Loucy (cell line): ENCODE data around the gene ABHD5.

Source experiments
- H2AFZ ChIP-seq: fragments of 200-600 bp; sonication (generic); 2 replicates; pipeline ENCODE4 v1.6.0; 2016; ENCODE audit warnings: antibody characterized with exemption, mild to moderate bottlenecking, low read length, moderate library complexity
- H3F3A ChIP-seq: fragments of 200-600 bp; 2 replicates; pipeline ENCODE4 v1.6.0; 2016; ENCODE audit warnings: antibody characterized with exemption, low read depth, mild to moderate bottlenecking
- H3K27me3 ChIP-seq: fragments of 200-600 bp; sonication (generic); 2 replicates; pipeline ENCODE4 v1.6.1; 2014; ENCODE audit warnings: low read length, mild to moderate bottlenecking; ENCODE audit not compliant: insufficient read depth, poor library complexity, severe bottlenecking
- H3K36me3 ChIP-seq: fragments of 200-600 bp; sonication (generic); 2 replicates; pipeline ENCODE4 v1.6.1; 2016; ENCODE audit warnings: low read length; ENCODE audit not compliant: insufficient read depth
- H3K4me1 ChIP-seq: fragments of 200-600 bp; sonication (generic); 2 replicates; pipeline ENCODE4 v1.5.1; 2014; ENCODE audit warnings: low read length, mild to moderate bottlenecking; ENCODE audit not compliant: insufficient read depth, poor library complexity, severe bottlenecking
- H3K4me2 ChIP-seq: fragments of 200-600 bp; sonication (generic); 2 replicates; pipeline ENCODE4 v1.6.0; 2014; ENCODE audit warnings: antibody characterized with exemption, low read length, low read depth, mild to moderate bottlenecking; ENCODE audit not compliant: poor library complexity, severe bottlenecking
- H3K4me3 ChIP-seq: fragments of 200-600 bp; sonication (generic); 2 replicates; pipeline ENCODE4 v1.5.1; 2014; ENCODE audit warnings: low read length, mild to moderate bottlenecking, mixed read lengths; ENCODE audit not compliant: poor library complexity, severe bottlenecking
- H3K79me2 ChIP-seq: fragments of 200-600 bp; sonication (generic); 2 replicates; pipeline ENCODE4 v1.6.1; 2014; ENCODE audit warnings: low read length; ENCODE audit not compliant: insufficient read depth
- H3K9ac ChIP-seq: fragments of 200-600 bp; sonication (generic); 2 replicates; pipeline ENCODE4 v1.6.0; 2014; ENCODE audit warnings: mild to moderate bottlenecking, low read depth, low read length, moderate library complexity; ENCODE audit not compliant: poor library complexity, severe bottlenecking
- H3K9me2 ChIP-seq: fragments of 200-600 bp; sonication (generic); replicated peaks from 2 replicates; pipeline ENCODE4 v1.6.1; 2016; ENCODE audit warnings: low read depth, low read length, mixed read lengths
- H3K9me3 ChIP-seq: fragments of 200-600 bp; sonication (generic); 2 replicates; pipeline ENCODE4 v1.6.1; 2014; ENCODE audit warnings: mild to moderate bottlenecking, antibody characterized with exemption, low read length, low read depth; ENCODE audit not compliant: insufficient read depth
- H4K20me1 ChIP-seq: fragments of 200-600 bp; sonication (generic); 2 replicates; pipeline ENCODE4 v1.6.0; 2014; ENCODE audit warnings: antibody characterized with exemption, low read length, mild to moderate bottlenecking; ENCODE audit not compliant: insufficient read depth, poor library complexity, severe bottlenecking
- CTCF ChIP-seq: fragments of 200-600 bp; sonication (generic); conservative IDR thresholded peaks from 2 replicates; pipeline ENCODE4 v1.5.1; 2014; ENCODE audit warnings: mild to moderate bottlenecking, antibody characterized with exemption, low read length
- EZH2phosphoT487 ChIP-seq: fragments of 200-600 bp; IDR thresholded peaks from 2 replicates; pipeline ENCODE4 v1.6.1; 2018; ENCODE audit warnings: antibody characterized with exemption, mild to moderate bottlenecking, moderate library complexity, borderline replicate concordance

ABHD5 gene

GRCh38 chr3:43770426-43771103 lies 79.8 kb downstream of the ABHD5 start:
- H3K9me3 ChIP-seq, result no peaks in the 10 kb centered on the region
- H3K9ac ChIP-seq, result peak overlapping the region; percentile 69
- H4K20me1 ChIP-seq, result no peaks in the 10 kb centered on the region
- H3K79me2 ChIP-seq, result no peaks in the 10 kb centered on the region
- H3K4me2 ChIP-seq, result peak overlapping the region; percentile 66
- H3K9me2 ChIP-seq, result no peaks in the 10 kb centered on the region
- H3K4me3 ChIP-seq, result peak overlapping the region; percentile 33
- peaks cover 55% of the 10 kb centered on the region for H3K4me1 ChIP-seq
- no peak overlapping the region for H2AFZ ChIP-seq
- peaks cover 7% of the 10 kb centered on the region for H3F3A ChIP-seq
- TF ChIP-seq EZH2phosphoT487, result no peak
- no peaks in the 10 kb centered on the region for H3K27me3 ChIP-seq
- no peaks in the 10 kb centered on the region for H3K36me3 ChIP-seq

- peak overlapping the region; percentile 33 for H3K4me3 ChIP-seq
- H3K79me2 ChIP-seq, result no peaks in the 10 kb centered on the region
- peaks cover 55% of the 10 kb centered on the region for H3K4me1 ChIP-seq
- H3K9ac ChIP-seq, result peak overlapping the region; percentile 69
- no peaks in the 10 kb centered on the region for H3K9me3 ChIP-seq
- peaks cover 7% of the 10 kb centered on the region for H3F3A ChIP-seq
- no peak overlapping the region for H2AFZ ChIP-seq
- no peaks in the 10 kb centered on the region for H3K9me2 ChIP-seq
- H3K27me3 ChIP-seq, result no peaks in the 10 kb centered on the region
- H3K4me2 ChIP-seq, result peak overlapping the region; percentile 66
- H3K36me3 ChIP-seq, result no peaks in the 10 kb centered on the region
- H4K20me1 ChIP-seq, result no peaks in the 10 kb centered on the region
- no peak for TF ChIP-seq EZH2phosphoT487
- TF ChIP-seq CTCF, result no peak
Measured at GRCh38 chr3:43771610-43772009, 80.9 kb downstream of the ABHD5 start.

GRCh38 chr3:43773273-43774094 lies 82.7 kb downstream of the ABHD5 start:
- no peaks in the 10 kb centered on the region for H3K9me3 ChIP-seq
- no peaks in the 10 kb centered on the region for H3K27me3 ChIP-seq
- no peaks in the 10 kb centered on the region for H3K79me2 ChIP-seq
- H3K9me2 ChIP-seq, result no peaks in the 10 kb centered on the region
- H3K9ac ChIP-seq, result peak overlapping the region; percentile 69
- H4K20me1 ChIP-seq, result no peaks in the 10 kb centered on the region
- H3K4me3 ChIP-seq, result no peak overlapping the region
- H2AFZ ChIP-seq, result peak overlapping the region; percentile 88
- peaks cover 7% of the 10 kb centered on the region for H3F3A ChIP-seq
- H3K36me3 ChIP-seq, result no peaks in the 10 kb centered on the region
- TF ChIP-seq EZH2phosphoT487 (no peak), CTCF (no peak)
- peaks cover 55% of the 10 kb centered on the region for H3K4me1 ChIP-seq
- H3K4me2 ChIP-seq, result peak overlapping the region; percentile 50
